Panc1 (cell line): ENCODE results near the gene FSIP1.

Experiments used
- CTCF ChIP-seq: fragments of 450-650 bp; IDR thresholded peaks from 2 replicates; pipeline ENCODE4 v1.5.1; 2017; ENCODE audit warnings: mild to moderate bottlenecking
- POLR2AphosphoS5 ChIP-seq: IDR thresholded peaks from 2 replicates; pipeline ENCODE4 v1.6.1; 2012; ENCODE audit warnings: mild to moderate bottlenecking, low read depth, low read length, moderate library complexity
- SIN3A ChIP-seq: IDR thresholded peaks from 2 replicates; pipeline ENCODE4 v1.6.1; 2012; ENCODE audit warnings: low read depth, mild to moderate bottlenecking, low read length, moderate library complexity, borderline replicate concordance; ENCODE audit not compliant: insufficient read depth
- TCF7L2 ChIP-seq: IDR thresholded peaks from 2 replicates; pipeline ENCODE4 v1.6.1; 2011; ENCODE audit warnings: mild to moderate bottlenecking, low read depth, low read length, inconsistent platforms

GRCh38 chr15:39609166-39609916 lies 173.3 kb downstream of the FSIP1 start:
- TF ChIP-seq CTCF = no peak
- no peak for TF ChIP-seq SIN3A
- TF ChIP-seq POLR2AphosphoS5 = no peak
- no peak for TF ChIP-seq TCF7L2
